BLaER1 treated with 17β-estradiol and CSF1 and Interleukin-3, amounts not matched to agents 10 nM and 100 nM (cell line): Measurements from ENCODE around the gene PDLIM7.

Experiments
- H3K27ac ChIP-seq, 11 experiments: shearing (Covaris generic); formaldehyde crosslinking; 2 replicates each; pipeline ENCODE4 v1.8.1; 2022
- H3K27me3 ChIP-seq, 11 experiments: shearing (Covaris generic); formaldehyde crosslinking; 2 replicates each; pipeline ENCODE4 v1.8.1; 2022
- H3K36me3 ChIP-seq, 11 experiments: shearing (Covaris generic); formaldehyde crosslinking; 2 replicates each; pipeline ENCODE4 v1.8.1; 2022
- H3K4me1 ChIP-seq, 10 experiments: shearing (Covaris generic); formaldehyde crosslinking; 2 replicates each; pipeline ENCODE4 v1.8.1; 2022
- H3K4me2 ChIP-seq, 11 experiments: shearing (Covaris generic); formaldehyde crosslinking; 2 replicates each; pipeline ENCODE4 v1.8.1; 2022
- H3K4me3 ChIP-seq, 10 experiments: shearing (Covaris generic); formaldehyde crosslinking; 2 replicates each; pipeline ENCODE4 v1.8.1; 2022
- H3K9ac ChIP-seq, 11 experiments: shearing (Covaris generic); formaldehyde crosslinking; 2 replicates each; pipeline ENCODE4 v1.8.1; 2022
- H3K9me3 ChIP-seq, 11 experiments: shearing (Covaris generic); formaldehyde crosslinking; replicated peaks in 1 of 11; 2 replicates each; pipeline ENCODE4 v1.8.1; 2022
- H4K20me1 ChIP-seq, 11 experiments: shearing (Covaris generic); formaldehyde crosslinking; 2 replicates each; pipeline ENCODE4 v1.8.1; 2022
- Cebpa-rat ChIP-seq, 11 experiments: shearing (Covaris generic); IDR thresholded peaks; 2 replicates each; pipeline ENCODE4 v1.8.1; 2022

The PDLIM7 gene

DNA sequence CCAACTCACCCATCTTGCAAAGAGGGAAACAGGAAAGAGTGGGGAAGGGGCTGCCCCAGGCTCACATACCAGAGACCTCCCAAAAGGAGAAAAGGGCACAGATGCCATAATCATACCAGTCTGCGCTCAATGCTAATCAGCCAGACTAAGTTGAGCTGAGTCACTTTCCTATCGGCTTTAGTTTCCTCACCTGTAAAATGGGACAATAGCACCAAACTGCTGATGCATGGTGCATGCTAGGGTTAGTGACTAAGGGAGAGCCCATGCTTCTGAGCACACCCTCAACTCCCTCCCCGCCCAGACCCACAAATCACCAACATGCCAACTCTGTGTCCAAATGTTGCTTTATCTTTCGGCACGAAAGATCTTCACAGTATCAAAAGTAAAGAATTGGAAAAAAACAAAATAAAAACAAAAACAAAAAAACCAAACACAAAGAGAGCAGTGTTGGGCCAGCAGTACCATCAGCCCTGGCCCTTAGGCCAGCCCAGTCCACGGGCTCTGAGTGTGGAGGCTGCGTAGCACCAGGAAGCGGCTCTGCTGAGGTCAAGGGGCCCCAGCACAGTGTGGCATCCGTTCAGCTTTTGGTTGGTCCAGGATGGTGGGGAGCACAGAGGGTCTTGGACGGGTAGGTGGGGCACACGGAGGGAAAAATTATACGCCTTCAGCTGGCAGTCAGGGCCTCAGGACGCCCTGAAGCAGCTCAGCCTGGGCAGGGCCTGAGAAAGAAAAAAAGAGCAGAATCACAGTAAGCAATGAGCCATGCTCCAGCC lies 22.2 kb upstream of the PDLIM7 start:
- Histone ChIP-seq H3K9ac (peak overlapping the region; percentile 4 to 78 (median 64); a peak in 18 of 22 replicates), H3K27me3 (no peaks in the 10 kb centered on the region), H3K4me2 (peak overlapping the region; percentile 56 to 92 (median 83)), H4K20me1 (peaks cover 0 to 57% (median 19%) of the 10 kb centered on the region in 11 experiments; a peak in 14 of 22 replicates), H3K9me3 (no peaks in the 10 kb centered on the region), H3K4me3 (peak overlapping the region in 5 of 10 experiments; percentile 13 to 39 (median 24); a peak in 6 of 20 replicates), H3K4me1 (peaks cover 43 to 61% (median 53%) of the 10 kb centered on the region in 10 experiments), H3K36me3 (peaks cover 63 to 73% (median 71%) of the 10 kb centered on the region in 11 experiments), H3K27ac (peak overlapping the region in 9 of 11 experiments; percentile 50 to 86 (median 76); a peak in 17 of 22 replicates)
- TF ChIP-seq Cebpa-rat (IDR thresholded peaks at IDR 0.05) = no peak

DNA sequence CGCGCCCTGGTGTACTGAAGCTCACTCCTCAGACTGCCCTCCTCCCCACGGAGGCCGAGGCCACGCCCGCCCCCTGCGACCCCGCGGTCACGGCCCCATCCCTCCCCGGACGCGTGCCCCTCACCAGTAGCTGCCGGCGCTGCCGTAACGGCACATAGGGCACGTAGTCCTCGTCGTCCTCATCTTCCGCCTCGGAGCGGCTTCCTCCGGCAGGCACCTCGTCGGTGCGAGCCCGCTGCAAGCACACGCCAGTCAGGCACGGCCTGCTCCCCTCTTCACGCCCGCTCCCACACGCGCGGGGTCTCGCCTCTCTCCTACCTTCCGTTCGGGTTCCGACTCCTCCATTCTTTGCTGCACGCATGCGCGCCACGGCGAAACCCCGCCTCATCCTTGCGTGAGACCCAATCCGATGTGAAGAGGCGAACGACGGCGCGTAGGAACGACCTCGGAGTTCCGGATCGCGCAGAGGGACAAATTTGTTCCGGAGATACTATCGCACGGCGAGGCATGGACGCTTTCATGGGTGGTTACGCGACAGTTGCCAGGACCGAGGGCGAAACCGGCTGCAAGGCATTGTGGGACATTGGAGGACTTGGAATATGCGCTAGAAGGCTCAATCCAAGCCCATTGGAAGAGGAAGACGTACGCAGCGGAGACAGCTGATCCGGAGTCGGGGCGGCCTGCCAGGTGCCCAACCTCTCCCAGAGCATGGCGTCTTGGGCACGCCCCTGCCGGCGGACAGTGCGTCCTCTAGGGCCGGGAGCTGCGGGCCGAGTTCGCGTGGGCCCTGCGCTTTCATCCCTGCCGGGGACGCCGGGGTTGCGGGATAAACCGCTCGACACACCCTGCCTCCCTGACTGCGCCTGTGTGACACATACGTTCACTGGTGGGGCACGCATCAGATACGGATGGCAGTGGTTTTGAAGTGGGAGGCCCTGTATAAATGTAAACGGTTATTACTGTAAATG lies 19.5 kb upstream of the PDLIM7 start, which contains the start of gene DDX41:
Gene DDX41, minus strand, starts transcription at position 361 of the 968 bp plus-strand sequence. Its CDS starts 16 bp downstream, at position 345.
- Histone ChIP-seq H3K9me3 (no peaks in the 10 kb centered on the region), H4K20me1 (peaks cover 0 to 53% (median 18%) of the 10 kb centered on the region in 11 experiments; a peak in 14 of 22 replicates), H3K4me1 (peaks cover 56 to 76% (median 74%) of the 10 kb centered on the region in 10 experiments), H3K9ac (peak within 1 kb of the TSS; percentile 89 to 100 (median 95)), H3K27ac (peak within 1 kb of the TSS; percentile 72 to 100 (median 95)), H3K4me2 (peak within 1 kb of the TSS; percentile 86 to 100 (median 99)), H3K36me3 (peaks cover 66 to 75% (median 71%) of the 10 kb centered on the region in 11 experiments), H3K4me3 (peak within 1 kb of the TSS; percentile 81 to 97 (median 86)), H3K27me3 (no peaks in the 10 kb centered on the region)
- no peak for TF ChIP-seq Cebpa-rat (IDR thresholded peaks at IDR 0.05)

- H3K36me3 ChIP-seq = peaks cover 64 to 73% (median 68%) of the 10 kb centered on the region in 11 experiments
- TF ChIP-seq Cebpa-rat (IDR thresholded peaks at IDR 0.05) = no peak
- H3K9ac ChIP-seq = peak overlapping the region; percentile 89 to 100 (median 95)
- peak overlapping the region in 10 of 11 experiments; percentile 72 to 100 (median 97); a peak in 20 of 22 replicates for H3K27ac ChIP-seq
- no peaks in the 10 kb centered on the region for H3K9me3 ChIP-seq
- H3K4me3 ChIP-seq = peak overlapping the region; percentile 81 to 97 (median 86)
- H3K4me1 ChIP-seq = peaks cover 56 to 76% (median 74%) of the 10 kb centered on the region in 10 experiments
- H3K27me3 ChIP-seq = no peaks in the 10 kb centered on the region
- H3K4me2 ChIP-seq = peak overlapping the region; percentile 86 to 100 (median 99)
- peaks cover 0 to 40% (median 6%) of the 10 kb centered on the region in 11 experiments; a peak in 12 of 22 replicates for H4K20me1 ChIP-seq
Measured at GRCh38 chr5:177515580-177515979, 18.2 kb upstream of the PDLIM7 start.

DNA sequence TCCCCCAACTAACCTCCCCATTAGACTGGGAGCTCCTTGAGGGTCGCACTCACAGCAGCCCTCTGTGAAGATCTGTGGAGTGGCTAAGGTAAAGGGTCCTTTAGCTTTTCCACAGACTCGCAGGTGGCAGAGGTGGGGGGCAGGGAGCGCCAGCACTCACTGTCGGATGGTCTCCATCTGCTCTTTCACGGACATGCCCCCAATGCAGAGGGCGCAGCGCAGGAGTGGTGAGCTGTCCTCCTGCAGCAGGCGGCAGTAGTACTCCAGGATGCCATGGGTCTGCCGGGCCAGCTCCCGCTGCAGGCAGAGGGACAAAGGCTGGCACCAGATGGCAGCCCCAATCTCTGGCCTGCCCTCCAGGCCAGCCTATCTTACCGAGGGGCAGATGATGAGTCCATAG lies 17.1 kb upstream of the PDLIM7 start:
- H3K4me1 ChIP-seq = peaks cover 63 to 75% (median 72%) of the 10 kb centered on the region in 10 experiments
- peak overlapping the region; percentile 86 to 100 (median 99) for H3K4me2 ChIP-seq
- H3K9me3 ChIP-seq = no peaks in the 10 kb centered on the region
- H3K36me3 ChIP-seq = peaks cover 53 to 66% (median 58%) of the 10 kb centered on the region in 11 experiments
- peak overlapping the region; percentile 25 to 100 (median 95); a peak in 20 of 22 replicates for H3K9ac ChIP-seq
- H4K20me1 ChIP-seq = peaks cover 0 to 31% (median 5%) of the 10 kb centered on the region in 11 experiments; a peak in 9 of 22 replicates
- H3K27me3 ChIP-seq = no peaks in the 10 kb centered on the region
- peak overlapping the region in 9 of 11 experiments; percentile 82 to 100 (median 99); a peak in 16 of 22 replicates for H3K27ac ChIP-seq
- TF ChIP-seq Cebpa-rat (IDR thresholded peaks at IDR 0.05) = no peak
- H3K4me3 ChIP-seq = peak overlapping the region in 5 of 10 experiments; percentile 81 to 97 (median 86); a peak in 7 of 20 replicates

DNA sequence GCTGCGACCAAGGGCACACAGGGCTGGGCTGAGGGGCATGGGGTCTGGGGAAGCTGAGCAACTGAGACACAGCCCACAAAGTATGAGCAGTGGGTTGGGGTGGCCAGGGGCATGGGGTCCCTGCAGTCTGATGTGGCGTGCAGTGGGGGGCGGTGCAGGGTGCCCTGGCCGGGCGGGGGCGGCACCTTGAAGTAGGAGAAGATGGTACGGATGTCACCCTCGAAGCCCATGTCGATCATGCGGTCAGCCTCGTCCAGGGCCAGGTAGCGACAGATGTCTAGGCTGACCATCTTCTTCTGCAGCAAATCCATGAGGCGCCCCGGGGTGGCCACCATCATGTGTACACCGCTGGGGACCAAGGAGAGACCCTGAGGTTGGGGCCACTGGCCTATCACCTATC lies 16.1 kb upstream of the PDLIM7 start:
- Histone ChIP-seq H3K27ac (peak overlapping the region in 10 of 11 experiments; percentile 22 to 100 (median 98); a peak in 16 of 22 replicates), H3K4me2 (peak overlapping the region in 7 of 11 experiments; percentile 86 to 100 (median 98); a peak in 11 of 22 replicates), H3K36me3 (peaks cover 48 to 61% (median 51%) of the 10 kb centered on the region in 11 experiments), H3K9me3 (no peaks in the 10 kb centered on the region), H3K4me3 (no peak overlapping the region), H3K9ac (peak overlapping the region; percentile 15 to 100 (median 95); a peak in 17 of 22 replicates), H3K27me3 (no peaks in the 10 kb centered on the region), H4K20me1 (peaks cover 0 to 31% (median 5%) of the 10 kb centered on the region in 11 experiments; a peak in 13 of 22 replicates), H3K4me1 (peaks cover 54 to 70% (median 64%) of the 10 kb centered on the region in 10 experiments)
- no peak for TF ChIP-seq Cebpa-rat (IDR thresholded peaks at IDR 0.05)

DNA sequence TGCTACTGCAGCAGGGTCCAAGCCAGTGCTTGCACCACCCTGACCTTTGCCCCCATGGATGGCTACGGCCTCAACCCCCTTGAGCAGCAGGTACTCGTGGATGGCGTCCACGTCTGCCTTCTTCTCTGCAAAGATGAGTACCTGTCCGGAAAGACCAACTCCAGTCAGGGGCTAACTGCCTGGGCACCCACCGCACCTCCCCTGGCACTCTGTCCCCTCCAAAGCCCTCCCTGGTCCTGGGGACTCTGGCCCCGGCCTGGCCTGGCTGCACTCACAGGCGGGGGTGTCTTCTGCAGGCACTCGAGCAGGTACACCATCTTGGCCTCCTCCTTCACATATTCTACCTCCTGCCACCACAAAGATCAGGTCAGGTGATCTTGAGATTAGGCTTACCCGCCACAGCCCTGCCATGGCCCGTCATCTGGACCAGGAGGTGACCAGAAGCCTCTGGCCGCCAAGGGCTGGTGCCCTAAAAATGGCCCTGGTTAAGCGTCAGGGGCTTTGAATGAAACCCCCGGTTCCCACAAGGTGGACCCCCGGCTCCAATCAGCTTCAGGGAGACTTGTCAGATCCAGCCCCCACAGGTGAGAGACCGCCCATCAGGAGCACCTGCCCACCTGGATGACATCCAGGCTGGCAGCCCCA lies 15.5 kb upstream of the PDLIM7 start:
- peaks cover 0 to 31% (median 9%) of the 10 kb centered on the region in 11 experiments; a peak in 13 of 22 replicates for H4K20me1 ChIP-seq
- peak overlapping the region; percentile 16 to 100 (median 95); a peak in 19 of 22 replicates for H3K9ac ChIP-seq
- H3K4me1 ChIP-seq = peaks cover 54 to 71% (median 64%) of the 10 kb centered on the region in 10 experiments
- no peak overlapping the region; a peak in 1 of 20 replicates for H3K4me3 ChIP-seq
- H3K27ac ChIP-seq = peak overlapping the region in 10 of 11 experiments; percentile 93 to 100 (median 98); a peak in 19 of 22 replicates
- H3K36me3 ChIP-seq = peaks cover 51 to 68% (median 55%) of the 10 kb centered on the region in 11 experiments
- TF ChIP-seq Cebpa-rat (IDR thresholded peaks at IDR 0.05) = no peak
- peak overlapping the region; percentile 94 to 100 (median 99); a peak in 21 of 22 replicates for H3K4me2 ChIP-seq
- no peaks in the 10 kb centered on the region for H3K27me3 ChIP-seq
- H3K9me3 ChIP-seq = no peaks in the 10 kb centered on the region

- peaks cover 61 to 79% (median 70%) of the 10 kb centered on the region in 10 experiments for H3K4me1 ChIP-seq
- H3K36me3 ChIP-seq = peaks cover 58 to 76% (median 62%) of the 10 kb centered on the region in 11 experiments
- H3K27ac ChIP-seq = peak overlapping the region; percentile 93 to 100 (median 98)
- TF ChIP-seq Cebpa-rat (IDR thresholded peaks at IDR 0.05) = no peak
- H3K9me3 ChIP-seq = no peaks in the 10 kb centered on the region
- H3K4me2 ChIP-seq = peak overlapping the region; percentile 94 to 100 (median 99)
- H3K9ac ChIP-seq = peak overlapping the region; percentile 91 to 100 (median 95); a peak in 21 of 22 replicates
- H3K4me3 ChIP-seq = peak overlapping the region in 8 of 10 experiments; percentile 2 to 81 (median 74); a peak in 12 of 20 replicates
- H4K20me1 ChIP-seq = peaks cover under 1 to 33% (median 17%) of the 10 kb centered on the region in 11 experiments; a peak in 18 of 22 replicates
- H3K27me3 ChIP-seq = no peaks in the 10 kb centered on the region
Measured at GRCh38 chr5:177511796-177512675, 14.6 kb upstream of the PDLIM7 start.
